Endothelial cell of hepatic sinusoid (primary cell): ENCODE results near the gene FAM171A2.

ENCODE experiments used
- in situ Hi-C: cut with HindIII; loops from 2 replicates; pipeline ENCODE4 v1.10.0; 2017; ENCODE audit warnings: low sequenced_read_pairs

The FAM171A2 gene

DNA sequence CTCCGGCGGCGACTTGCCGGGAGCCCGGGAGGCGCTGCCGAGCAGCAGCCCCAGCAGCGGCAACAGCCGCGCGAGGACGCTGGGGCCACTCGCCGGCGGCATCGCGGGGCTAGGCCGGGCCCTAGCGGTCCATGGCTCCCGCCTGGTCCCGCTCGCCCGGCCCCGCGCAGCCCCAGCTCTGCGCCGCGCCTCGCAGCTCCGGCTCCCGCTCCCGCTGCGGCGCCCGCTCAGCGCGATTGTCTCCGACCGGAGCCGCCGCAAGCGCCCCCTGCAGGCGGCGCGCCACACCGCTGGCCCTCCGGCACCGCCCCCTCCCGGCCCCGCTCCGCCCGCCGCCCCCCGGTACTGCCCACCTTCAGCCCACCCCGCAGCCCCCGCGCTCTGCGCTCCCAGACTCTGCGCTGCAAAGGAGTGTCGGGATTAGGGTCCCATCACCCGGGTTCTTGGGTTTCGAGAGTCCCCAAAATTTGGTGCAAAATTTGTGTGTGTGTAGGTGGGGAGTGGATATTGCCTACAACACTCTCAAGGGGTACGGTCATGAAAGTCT lies at the start of gene FAM171A2:
Gene FAM171A2 (minus strand): TSS at position 241 of the 547 bp plus-strand sequence. CDS start 139 bp downstream, at position 102.
- in situ Hi-C loops, result no loop called here

DNA sequence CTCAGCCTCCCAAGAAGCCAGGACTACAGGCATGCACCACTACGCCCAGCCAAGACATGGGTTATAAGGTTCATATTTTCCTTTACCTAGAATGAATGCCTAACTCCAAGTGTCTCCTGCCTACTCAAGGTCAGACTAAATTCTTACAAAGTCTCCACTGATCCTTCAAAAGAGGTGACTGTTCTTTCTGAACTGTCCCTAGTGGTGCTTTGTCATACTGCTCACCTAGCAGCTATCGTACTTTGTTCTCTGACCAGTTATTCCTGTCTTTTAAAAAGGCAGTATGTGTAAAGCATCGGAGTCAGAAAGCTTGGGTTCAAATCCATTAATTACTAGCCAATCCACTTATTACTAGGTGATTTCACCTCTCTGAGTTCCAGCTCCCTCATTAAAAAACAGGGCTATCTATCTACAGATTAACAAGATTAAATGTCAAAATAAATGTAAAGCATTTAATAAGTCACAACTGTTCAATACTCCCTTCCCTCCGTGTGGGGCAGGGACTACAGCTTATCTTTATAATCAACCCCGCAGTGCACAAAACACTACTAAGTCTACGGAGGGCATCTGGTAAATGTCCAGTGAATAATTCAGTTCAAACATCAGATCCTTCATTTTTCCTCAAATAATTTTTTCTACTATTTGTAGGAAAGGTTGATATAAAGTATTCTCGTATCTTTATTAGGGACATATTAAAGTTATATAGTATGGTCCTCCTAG lies 45.8 kb upstream of the FAM171A2 start:
- in situ Hi-C loops, result no loop called here

DNA sequence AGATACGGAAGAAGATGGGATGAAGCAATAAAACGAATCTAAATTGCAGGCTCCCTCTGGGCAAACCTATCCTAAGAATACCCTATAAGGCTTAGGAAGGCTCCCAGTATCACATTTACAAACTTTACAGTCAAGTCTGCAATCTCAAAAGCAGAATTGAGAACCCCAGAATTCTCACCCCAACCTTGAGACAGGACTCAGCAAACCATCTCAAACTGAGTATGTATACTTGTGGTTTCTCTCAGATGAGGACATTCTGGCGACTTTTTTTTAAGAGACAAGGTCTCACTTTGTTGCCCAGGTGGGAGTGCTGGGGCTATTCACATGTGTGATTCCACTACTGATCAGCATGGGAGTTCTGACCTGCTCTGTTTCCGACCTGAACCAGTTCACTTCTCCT lies 45.1 kb upstream of the FAM171A2 start:
- in situ Hi-C loops, result no loop called here

DNA sequence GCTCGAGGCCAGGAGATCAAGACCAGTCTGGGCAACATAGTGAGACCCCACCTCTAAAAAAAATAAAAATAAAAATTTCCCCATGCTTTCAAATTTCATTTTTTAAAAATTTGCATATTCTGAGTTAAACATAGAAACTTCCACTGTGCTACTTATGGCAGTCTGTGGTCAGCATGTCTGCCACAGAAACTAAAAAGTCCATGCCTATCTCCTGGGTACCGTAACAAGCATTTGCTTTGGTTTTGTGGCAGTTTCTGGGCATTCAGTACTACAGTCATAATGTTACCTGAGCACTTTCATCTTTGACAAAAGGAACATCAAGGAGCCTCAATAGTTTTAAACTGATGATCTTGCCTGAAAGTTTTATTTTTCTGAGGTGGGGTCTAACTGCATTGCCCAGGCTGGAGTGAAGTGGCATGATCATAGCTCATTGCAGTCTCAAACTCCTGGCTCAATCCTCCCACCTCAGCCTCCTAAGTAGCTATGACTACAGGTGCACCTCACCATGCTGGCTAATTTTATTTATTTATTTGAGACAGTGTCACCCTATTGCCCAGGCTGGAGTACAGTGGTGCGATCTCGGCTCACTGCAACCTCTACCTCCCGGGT lies 39.0 kb upstream of the FAM171A2 start:
- in situ Hi-C loops, result no loop called here

DNA sequence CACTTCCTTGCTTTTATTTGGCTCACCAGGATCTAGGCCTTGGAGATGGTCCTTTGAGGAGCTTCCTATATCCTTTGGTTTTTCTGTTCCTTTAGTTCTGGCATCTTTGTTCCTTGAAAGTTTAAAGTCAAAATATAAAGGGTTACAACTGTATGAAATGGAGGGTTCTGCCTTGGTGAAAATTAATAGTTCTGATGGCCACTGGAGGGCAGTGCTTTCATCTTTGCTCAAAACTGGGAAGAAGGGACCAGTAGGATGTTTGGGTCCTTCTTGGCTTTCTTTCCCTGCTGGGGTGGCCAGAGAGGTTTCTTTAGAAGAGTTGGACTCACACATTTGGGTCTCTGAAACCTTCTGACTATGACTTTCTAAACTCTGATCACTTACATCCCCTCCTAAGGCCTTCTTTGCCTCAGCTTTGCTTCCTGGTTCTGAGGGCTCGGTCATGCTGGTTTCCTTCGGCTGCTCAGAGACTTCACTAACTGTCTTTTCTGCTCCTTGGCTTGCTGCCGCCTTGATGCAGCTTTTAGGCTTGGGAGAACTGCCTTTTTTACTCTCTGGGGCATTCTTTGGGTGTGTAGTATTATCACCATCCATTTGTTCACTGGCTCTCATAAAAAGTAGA lies 36.7 kb upstream of the FAM171A2 start:
- in situ Hi-C loops, result no loop called here

DNA sequence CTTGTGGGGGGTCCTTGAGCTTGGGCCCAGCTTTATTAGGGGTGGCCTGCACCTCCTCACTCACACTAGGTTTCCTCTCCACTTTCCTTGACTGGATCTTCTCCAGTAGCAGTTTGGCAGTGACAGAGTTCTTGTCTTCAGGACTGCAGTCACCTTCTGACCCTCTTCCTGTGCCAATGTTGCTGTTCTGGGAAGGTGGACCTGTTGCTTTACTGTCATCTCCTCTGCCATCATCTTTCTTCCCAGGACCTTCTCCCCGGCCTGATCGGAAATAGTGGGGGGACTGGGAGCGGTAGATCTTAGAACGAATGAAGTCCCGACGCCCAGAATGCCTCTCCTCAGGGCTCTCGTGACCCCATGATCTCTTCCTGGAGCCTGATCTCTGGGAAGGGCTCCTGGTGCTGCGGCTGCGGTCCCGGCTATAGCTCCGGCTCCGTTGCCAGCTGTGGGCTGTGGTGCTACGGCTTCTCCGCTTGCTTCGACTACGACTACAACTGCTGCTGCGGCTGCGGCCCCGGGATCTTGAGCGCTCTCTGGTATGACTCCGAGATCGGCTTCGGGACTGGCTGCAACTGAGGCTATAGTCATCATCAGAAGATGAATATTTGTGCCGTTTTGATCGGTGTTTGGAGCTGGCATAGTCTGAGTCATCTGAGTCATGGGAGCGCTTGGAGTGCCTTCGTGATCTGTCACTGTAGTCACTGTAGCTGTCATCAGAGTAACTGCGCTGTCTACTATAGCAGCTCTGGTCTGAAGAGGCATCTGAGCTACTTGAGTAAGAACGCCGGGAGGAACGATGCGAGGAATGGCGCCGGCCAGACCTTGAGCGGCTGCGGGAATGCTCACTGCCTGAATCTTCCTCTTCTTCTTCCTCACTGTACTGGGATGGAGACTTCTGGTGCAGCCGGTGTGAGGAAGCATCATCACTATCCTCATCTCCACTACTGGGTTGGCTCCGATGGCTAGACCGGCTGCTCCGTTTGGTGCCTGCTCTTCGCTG lies 35.3 kb upstream of the FAM171A2 start:
- in situ Hi-C loops, result no loop called here

DNA sequence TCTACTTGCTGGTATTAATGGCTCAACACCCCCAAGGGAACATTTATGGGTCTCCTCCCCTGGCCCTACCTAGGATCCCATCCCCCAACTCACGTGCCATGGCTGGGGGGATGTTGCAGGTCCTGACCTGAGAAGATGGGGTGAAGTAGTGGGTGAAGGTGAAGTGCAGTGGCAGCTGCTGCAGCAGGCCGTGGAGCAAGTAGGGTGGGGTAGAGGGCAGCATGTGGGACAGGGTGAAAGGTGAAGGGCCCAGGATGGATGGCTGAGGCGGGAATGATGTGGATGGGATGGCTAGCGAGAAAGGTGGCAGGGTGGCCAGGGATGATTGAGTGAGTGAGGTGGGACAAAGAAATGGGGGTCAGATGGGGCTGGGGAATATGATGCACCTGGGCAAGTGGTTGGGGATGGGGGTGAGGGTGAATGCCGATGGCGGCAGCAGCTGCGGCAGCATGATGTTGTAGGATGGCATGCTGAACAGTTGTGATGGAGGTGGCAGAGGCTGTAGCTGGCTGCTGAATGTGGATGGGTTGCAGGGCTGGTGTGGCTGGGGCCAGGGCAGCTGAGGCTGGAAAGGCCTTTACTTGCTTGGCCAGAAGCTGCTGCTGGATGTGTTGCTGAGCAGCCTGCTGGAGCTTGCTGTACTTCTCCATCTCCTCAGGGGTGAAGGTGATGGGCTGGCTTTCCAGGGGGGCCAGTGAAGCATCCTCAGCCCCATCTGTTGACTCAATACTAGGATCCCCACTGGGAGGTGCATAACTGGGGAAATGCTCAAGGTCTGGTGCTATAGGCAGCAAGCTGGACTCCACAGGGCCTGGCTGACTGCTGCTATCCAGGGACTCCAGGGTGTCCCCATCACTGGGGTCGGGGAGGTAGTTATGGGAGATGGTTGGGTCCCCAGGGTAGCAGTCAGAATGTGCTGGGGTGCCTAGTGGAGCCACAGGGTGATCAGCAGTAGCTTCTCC lies 34.1 kb upstream of the FAM171A2 start:
- in situ Hi-C loops, result no loop called here

DNA sequence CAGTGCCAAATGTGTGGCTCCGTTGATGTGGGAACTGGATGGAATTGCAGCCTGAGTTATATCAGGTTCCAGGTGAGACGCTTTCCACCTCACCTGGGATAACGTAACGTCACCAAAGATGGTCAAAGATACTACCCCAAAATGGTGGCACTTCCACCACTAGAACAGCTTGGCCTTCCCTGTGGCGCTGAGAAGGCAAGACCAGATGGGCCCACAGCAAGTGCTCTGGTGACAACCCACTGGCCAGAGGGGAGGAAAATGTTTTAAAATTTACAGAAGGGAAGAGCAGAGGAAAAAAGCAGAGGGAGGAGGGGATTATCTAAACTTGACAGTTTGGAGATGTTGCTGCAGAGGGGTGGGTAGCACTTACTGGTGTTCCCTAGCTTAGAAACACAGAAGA lies 33.3 kb upstream of the FAM171A2 start:
- in situ Hi-C loops, result no loop called here

DNA sequence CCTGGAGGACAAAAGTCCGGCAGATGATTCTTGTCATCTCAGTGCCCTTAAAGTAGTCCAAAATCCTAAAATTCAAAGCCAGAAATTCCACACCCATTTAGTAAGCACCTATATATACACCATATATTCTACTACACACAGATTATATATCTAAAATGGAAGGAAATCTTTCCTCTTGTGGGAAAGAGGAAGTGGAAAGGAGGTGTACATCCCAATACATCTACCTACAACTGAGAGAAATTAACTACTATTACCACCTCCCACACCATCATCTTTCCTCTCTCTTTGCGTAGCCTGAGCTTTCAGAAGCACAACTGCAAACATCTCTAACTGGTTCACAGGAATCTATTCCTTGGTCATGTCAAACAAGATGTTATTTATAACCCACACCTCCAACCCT lies 31.2 kb upstream of the FAM171A2 start:
- in situ Hi-C loops, result loop anchor here (5.0 kb wide), 2 partner anchors 42 to 137 kb away; no protein-coding TSS in a partner anchor

DNA sequence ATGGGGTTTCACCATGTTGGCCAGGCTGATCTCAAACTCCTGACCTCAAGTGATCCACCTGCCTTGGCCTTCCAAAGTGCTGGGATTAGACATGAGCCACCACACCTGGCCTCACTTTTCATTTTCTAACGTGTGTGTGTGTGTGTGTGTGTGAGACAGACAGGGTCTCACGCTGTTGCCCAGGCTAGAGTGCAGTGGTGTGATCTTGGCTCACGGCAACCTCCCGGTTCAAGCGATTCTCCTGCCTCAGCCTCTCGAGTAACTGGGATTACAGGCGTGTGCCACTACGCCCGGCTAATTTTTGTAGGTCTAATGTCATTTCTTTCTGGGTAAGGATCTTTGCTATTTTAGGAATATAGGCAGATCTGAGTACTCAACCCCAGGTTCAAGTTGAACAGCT lies 30.5 kb upstream of the FAM171A2 start:
- in situ Hi-C loops, result loop anchor here (5.0 kb wide), 2 partner anchors 43 to 138 kb away; no protein-coding TSS in a partner anchor

DNA sequence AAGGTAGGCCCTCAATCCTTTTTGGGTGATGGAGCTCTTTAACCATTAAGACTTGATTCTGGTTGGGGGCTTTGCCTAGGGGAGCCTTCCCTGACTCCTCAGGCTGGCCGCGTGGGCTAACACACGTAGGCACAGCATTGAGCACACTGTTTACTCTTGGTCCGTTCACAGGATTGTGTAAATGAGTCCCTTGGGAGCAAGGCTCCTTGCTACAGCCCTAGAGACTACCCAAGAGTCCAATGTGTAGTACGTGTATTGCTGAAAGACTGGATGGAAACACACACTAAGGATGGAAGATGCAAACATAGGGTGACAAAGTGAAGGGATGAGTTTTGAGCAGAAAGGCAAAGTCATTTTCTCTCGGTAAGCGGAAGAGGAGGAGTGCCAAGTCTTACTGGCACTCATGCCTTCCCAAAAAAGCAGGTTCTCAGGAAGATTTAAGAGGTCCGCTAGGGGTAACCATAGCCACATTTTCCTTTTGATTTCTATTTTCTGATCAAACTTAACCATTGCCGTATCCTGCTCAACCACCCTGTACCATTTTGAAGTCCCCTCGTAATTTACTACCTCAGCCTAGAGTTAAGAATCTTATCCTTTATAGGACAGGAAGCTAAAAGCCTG lies 26.7 kb upstream of the FAM171A2 start:
- in situ Hi-C loops, result loop anchor here (5.0 kb wide), 2 partner anchors 47 to 142 kb away; no protein-coding TSS in a partner anchor

DNA sequence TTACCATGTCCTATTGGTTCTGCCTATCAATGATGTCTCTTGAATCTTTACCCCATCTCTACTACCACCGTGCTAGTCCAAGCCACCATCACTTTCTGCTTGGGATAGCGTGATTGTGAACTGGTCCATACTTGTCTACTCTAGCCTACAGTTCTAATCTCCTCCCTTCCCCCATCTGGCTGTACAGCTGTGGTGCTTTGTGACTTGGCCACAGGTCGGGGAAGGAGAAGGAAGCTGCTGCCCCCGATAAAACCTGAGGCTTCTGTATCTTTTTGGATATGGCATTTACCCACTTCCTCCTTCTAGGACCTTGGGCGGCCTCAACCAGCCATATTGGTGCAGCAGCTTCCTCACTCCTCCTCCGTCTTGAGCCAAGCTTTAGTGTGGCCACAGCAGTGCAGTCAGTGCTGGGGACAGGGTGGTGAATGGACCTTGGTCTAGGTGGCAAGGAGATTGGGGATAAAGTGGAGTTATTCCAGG lies 26.1 kb upstream of the FAM171A2 start:
- in situ Hi-C loops, result loop anchor here (5.0 kb wide), 2 partner anchors 48 to 143 kb away; no protein-coding TSS in a partner anchor

DNA sequence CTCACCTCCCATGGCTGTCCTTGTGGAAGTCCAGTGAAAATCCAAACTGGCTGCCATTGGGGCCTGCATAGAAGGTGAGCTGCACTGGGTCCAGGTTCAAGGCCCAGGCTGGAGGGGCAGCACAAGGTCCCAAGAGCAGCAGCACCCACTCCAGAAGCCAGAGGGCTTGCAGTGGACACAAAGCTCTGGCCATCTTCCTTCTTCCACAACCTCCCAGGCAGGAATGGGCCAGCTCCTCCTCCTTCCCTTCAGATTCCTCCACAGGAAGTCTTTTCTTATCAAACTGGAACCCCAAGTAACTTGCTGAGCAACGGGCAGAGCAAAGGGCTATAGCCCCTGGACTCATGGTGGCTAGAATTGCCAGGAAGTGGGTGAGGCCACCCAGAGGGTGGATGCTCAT lies 25.6 kb upstream of the FAM171A2 start, which contains the start of gene ITGA2B:
Gene ITGA2B (minus strand): TSS at position 369 of the 400 bp plus-strand sequence. CDS start 176 bp downstream, at position 193.
- in situ Hi-C loops, result no loop called here

DNA sequence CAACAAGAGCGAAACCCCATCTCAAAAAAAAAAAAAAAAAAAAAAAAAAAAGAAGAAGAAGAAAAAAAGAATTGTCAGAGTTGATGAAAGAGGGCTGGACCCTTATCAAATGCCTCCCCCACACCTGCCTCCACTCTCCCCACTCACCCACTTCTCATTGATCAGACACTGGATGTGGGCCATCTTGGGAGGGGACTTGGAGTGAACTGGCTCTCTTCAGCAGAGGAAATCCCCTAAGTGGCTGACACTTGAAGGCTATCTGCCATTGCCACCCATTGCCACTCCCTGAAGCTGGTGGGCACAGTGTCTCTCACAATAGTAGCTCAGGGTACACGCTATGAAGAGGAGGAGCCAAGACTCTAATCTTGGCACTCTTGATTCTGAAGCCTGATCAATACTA lies 24.2 kb upstream of the FAM171A2 start:
- in situ Hi-C loops, result no loop called here

DNA sequence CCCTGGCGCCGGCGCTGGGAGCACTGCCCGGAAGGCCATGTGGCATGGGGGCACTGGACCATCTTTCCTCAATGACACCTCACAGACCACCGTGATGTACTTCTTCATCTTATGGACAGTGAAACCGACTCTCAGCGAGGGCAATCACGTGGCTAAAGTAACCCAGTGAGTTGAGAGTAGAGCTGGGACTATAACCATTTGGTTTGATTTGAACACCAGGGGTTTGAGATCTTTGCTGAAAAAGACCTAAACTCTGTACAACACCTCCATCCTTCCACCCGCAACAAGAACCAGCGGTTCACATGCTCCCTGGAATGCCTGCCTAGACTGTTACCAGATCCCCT lies 22.5 kb upstream of the FAM171A2 start:
- in situ Hi-C loops, result no loop called here

DNA sequence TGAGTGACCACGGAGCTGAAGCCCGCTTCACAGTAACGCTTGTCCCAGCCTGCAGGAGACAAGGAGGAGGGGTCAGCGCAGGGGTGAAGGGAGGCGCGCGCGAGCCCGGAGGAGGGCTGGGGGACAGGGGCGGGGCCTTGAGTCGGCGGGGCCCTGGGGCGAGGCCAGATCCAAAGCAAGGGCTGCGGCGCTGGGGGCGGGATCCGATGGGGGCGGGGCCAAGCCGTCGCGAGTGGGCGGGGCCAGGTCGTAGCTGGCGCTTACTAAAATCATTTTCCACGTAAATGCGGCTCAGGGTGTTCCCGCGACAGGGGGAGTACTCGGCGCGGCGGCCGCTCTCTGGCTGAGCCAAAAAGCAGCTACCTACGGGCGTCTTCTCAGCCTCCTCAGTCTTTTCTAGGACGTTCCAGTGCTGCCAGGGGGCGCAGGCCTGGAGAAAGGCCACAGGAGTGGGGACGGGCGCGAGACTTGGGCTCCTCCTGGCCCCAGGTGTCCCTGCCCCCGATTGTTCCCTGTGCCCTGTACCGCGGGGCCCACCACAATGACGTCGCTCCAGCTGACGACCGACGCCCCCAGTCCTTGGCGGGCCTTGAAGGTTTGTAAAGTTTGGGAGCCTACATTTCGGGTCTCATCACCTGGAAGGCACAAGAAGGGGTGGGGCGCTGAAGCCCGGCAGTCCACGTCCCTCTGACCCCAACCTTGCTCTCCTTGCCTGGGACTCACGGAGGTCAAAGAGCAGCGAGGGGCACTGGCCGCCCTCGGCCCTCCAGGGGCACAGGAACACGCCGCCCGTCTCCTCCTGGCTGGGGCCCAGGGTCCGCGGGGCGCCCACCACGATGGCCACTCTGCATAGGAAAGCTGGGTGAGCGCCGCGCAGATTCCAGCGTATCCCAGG lies 21.9 kb upstream of the FAM171A2 start:
- in situ Hi-C loops, result no loop called here

DNA sequence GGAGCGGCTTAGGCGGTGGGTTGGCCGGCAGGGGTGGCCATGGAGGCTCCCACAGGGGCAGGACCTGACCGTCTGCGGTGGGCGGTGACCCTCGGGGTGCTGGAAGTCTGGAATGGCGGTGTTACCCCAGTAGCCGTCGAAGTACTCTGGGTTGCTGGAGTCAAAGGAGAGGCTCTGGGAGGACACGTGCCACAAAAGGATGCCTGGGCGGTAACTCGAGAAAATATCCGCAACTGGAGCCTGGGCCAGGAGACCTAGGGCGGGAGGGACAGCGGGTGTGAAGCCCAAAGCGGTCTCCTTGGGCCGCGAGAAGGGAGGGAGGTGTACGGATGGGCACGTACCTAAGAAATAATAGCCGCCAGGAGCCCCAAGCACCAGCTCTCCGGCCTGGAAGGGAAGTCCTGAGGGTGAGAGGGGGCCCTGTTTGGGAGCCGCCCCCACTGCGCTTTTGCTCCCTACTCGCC lies 21.2 kb upstream of the FAM171A2 start:
- in situ Hi-C loops, result no loop called here
